Tibial artery (tissue), 4 donors: ENCODE results near the gene SFT2D1.

ENCODE experiments used
- DNase-seq, 2 donors: peaks; one replicate each; pipeline ENCODE4 v3.0.0-alpha.2; 2019
- H3K27ac ChIP-seq, 2 donors: fragments of 200-600 bp; sonication (generic) in 1 of 2; 1 replicate in 1 of 2; 2 replicates in 1 of 2; pipeline ENCODE4 v1.5.1; 2018 to 2019; ENCODE audit warnings: mild to moderate bottlenecking in 1 of 2
- H3K27me3 ChIP-seq, 2 donors: fragments of 200-600 bp; sonication (generic) in 1 of 2; one replicate each; pipeline versions ENCODE4 v1.5.1 to v1.6.0; 2016 to 2019
- H3K36me3 ChIP-seq, 3 donors: fragments of 200-600 bp; sonication (generic) in 2 of 3; one replicate each; pipeline ENCODE4 v1.5.1; 2016 to 2019; ENCODE audit warnings: mild to moderate bottlenecking in 2 of 3
- H3K4me1 ChIP-seq, 4 donors: fragments of 200-600 bp; sonication (generic) in 2 of 4; 1 replicate in 3 of 4; 2 replicates in 1 of 4; pipeline ENCODE4 v1.5.1; 2016 to 2019
- H3K4me3 ChIP-seq, 2 donors: fragments of 200-600 bp; sonication (generic) in 1 of 2; 1 replicate in 1 of 2; 2 replicates in 1 of 2; pipeline ENCODE4 v1.5.1; 2018 to 2019; ENCODE audit warnings: mild to moderate bottlenecking in 2 of 2
- H3K9me3 ChIP-seq, 3 donors: fragments of 200-600 bp; sonication (generic) in 1 of 3; one replicate each; pipeline ENCODE4 v1.5.1; 2016 to 2019
- CTCF ChIP-seq, 2 experiments: fragments of 200-600 bp in 1 of 2; fragments of 450-650 bp in 1 of 2; IDR thresholded peaks; one replicate each; pipeline ENCODE4 v1.5.1; 2017 to 2019; ENCODE audit warnings: antibody characterized with exemption in 2 of 2, mild to moderate bottlenecking in 1 of 2, moderate library complexity in 1 of 2
- intact Hi-C: fragments of 100-400 bp; cut with DNase I; formaldehyde crosslinking; loops from one replicate; pipeline ENCODE4 v1.15.0; 2023; ENCODE audit warnings: low total_unique reads

SFT2D1 gene

GRCh38 chr6:166281104-166281503 is 61.2 kb downstream of the SFT2D1 start:
- Histone ChIP-seq H3K36me3 (no peaks in the 10 kb centered on the region), H3K27me3 (peaks cover 0 to 20% of the 10 kb centered on the region in 2 donors), H3K9me3 (no peaks in the 10 kb centered on the region), H3K27ac (no peak overlapping the region), H3K4me3 (no peak overlapping the region), H3K4me1 (peaks cover 0 to 6% (median 0%) of the 10 kb centered on the region in 4 donors)
- DNase-seq = no peak
- TF ChIP-seq CTCF (IDR thresholded peaks at IDR 0.05) = no peak
- intact Hi-C loops = no loop called here

- intact Hi-C loops = loop anchor here (2.0 kb wide), 1 partner anchor 121 kb away; no protein-coding TSS in a partner anchor
- H3K36me3 ChIP-seq = no peaks in the 10 kb centered on the region
- no peak for TF ChIP-seq CTCF (IDR thresholded peaks at IDR 0.05)
- H3K4me3 ChIP-seq = no peak overlapping the region
- no peak for DNase-seq
- H3K9me3 ChIP-seq = no peaks in the 10 kb centered on the region
- H3K27ac ChIP-seq = no peak overlapping the region
- peaks cover 0 to 30% of the 10 kb centered on the region in 2 donors for H3K27me3 ChIP-seq
- H3K4me1 ChIP-seq = peaks cover 0 to 10% (median 1%) of the 10 kb centered on the region in 4 donors
These were observed 63.0 kb downstream of the SFT2D1 start for GRCh38 chr6:166279393-166279679.

GRCh38 chr6:166278579-166279392 is 63.6 kb downstream of the SFT2D1 start:
- intact Hi-C loops = loop anchor here (2.0 kb wide), 1 partner anchor 122 kb away; no protein-coding TSS in a partner anchor
- no peak for DNase-seq
- Histone ChIP-seq H3K4me1 (peaks cover 0 to 10% (median 1%) of the 10 kb centered on the region in 4 donors), H3K27ac (no peak overlapping the region), H3K27me3 (peaks cover 0 to 25% of the 10 kb centered on the region in 2 donors), H3K36me3 (no peaks in the 10 kb centered on the region), H3K9me3 (no peaks in the 10 kb centered on the region), H3K4me3 (no peak overlapping the region)
- no peak for TF ChIP-seq CTCF (IDR thresholded peaks at IDR 0.05)

GRCh38 chr6:166277892-166278578 is 64.3 kb downstream of the SFT2D1 start:
- TF ChIP-seq CTCF (IDR thresholded peaks at IDR 0.05) = no peak
- DNase-seq = no peak
- Histone ChIP-seq H3K27me3 (peaks cover 0 to 20% of the 10 kb centered on the region in 2 donors), H3K4me3 (no peak overlapping the region), H3K27ac (no peak overlapping the region), H3K4me1 (peaks cover 0 to 10% (median 1%) of the 10 kb centered on the region in 4 donors), H3K36me3 (no peaks in the 10 kb centered on the region), H3K9me3 (no peaks in the 10 kb centered on the region)
- intact Hi-C loops = loop anchor here (2.0 kb wide), 1 partner anchor 123 kb away; no protein-coding TSS in a partner anchor

- intact Hi-C loops = no loop called here
- H3K4me1 ChIP-seq = peaks cover 0 to 10% (median 1%) of the 10 kb centered on the region in 4 donors
- no peak overlapping the region for H3K4me3 ChIP-seq
- no peaks in the 10 kb centered on the region for H3K9me3 ChIP-seq
- peaks cover 0 to 18% of the 10 kb centered on the region in 2 donors for H3K27me3 ChIP-seq
- no peak for DNase-seq
- no peaks in the 10 kb centered on the region for H3K36me3 ChIP-seq
- H3K27ac ChIP-seq = no peak overlapping the region
- TF ChIP-seq CTCF (IDR thresholded peaks at IDR 0.05) = no peak
These were observed 65.3 kb downstream of the SFT2D1 start for GRCh38 chr6:166277018-166277417.
